Esophagus squamous epithelium (tissue), 5 donors: Measurements from ENCODE around the gene EGLN1. TPM values are rescaled to one million over a fixed set of nuclear protein-coding genes. Genes with fewer than 3 reads are reported as not detected.
"Not testable (repeated sequence)": the region's sequence is repeated elsewhere in the genome, so short reads cannot be mapped to it uniquely, and the experiment has no call there.

Experiments used
- DNase-seq: peaks from one replicate; lab custom pipeline; 2025; lab: John Stamatoyannopoulos, UW
- H3K27ac ChIP-seq, 4 donors: fragments of 200-600 bp; sonication (generic); one replicate each; pipeline ENCODE4 v1.5.1; 2016 to 2019; ENCODE audit warnings: mild to moderate bottlenecking in 1 of 4
- H3K27me3 ChIP-seq, 4 donors: fragments of 200-600 bp; sonication (generic); 1 replicate in 3 of 4; 2 replicates in 1 of 4; pipeline versions ENCODE4 v1.5.1 to v1.6.0; 2017 to 2021; ENCODE audit warnings: antibody characterized with exemption in 1 of 4
- H3K36me3 ChIP-seq, 3 donors: fragments of 200-600 bp; sonication (generic); one replicate each; pipeline ENCODE4 v1.5.1; 2016 to 2019
- H3K4me1 ChIP-seq, 3 donors: fragments of 200-600 bp; sonication (generic); one replicate each; pipeline ENCODE4 v1.5.1; 2017 to 2019
- H3K4me3 ChIP-seq, 4 donors: fragments of 200-600 bp; sonication (generic); 1 replicate in 3 of 4; 2 replicates in 1 of 4; pipeline ENCODE4 v1.5.1; 2016 to 2019; ENCODE audit warnings: mild to moderate bottlenecking in 2 of 4, moderate library complexity in 1 of 4
- H3K9me3 ChIP-seq, 3 donors: fragments of 200-600 bp; sonication (generic); one replicate each; pipeline ENCODE4 v1.5.1; 2016 to 2019
- POLR2A ChIP-seq, 4 donors: fragments of 450-650 bp; IDR thresholded peaks; one replicate each; pipeline ENCODE4 v1.6.1; 2017; ENCODE audit warnings: antibody characterized with exemption in 4 of 4, mild to moderate bottlenecking in 4 of 4, moderate library complexity in 3 of 4
- WGBS, 2 donors: methylation state at CpG; one replicate each; pipeline ENCODE4 v1.1.5; 2018; 5-methylcytosine and 5-hydroxymethylcytosine counted together
- intact Hi-C: fragments of 100-400 bp; cut with DNase I; formaldehyde crosslinking; loops from one replicate; pipeline ENCODE4 v1.15.0; 2022
- total RNA-seq, 4 donors: library from RNA; depleted of rRNA; stranded (reverse); fragments of >200 nt; gene quantifications; one replicate each; pipeline ENCODE4 v1.1.0, GENCODE V29; 2016
- TF ChIP-seq, protein P1 (sequence below), 6 experiments: fragments of 450-650 bp in 4 of 6; fragments of 200-600 bp in 2 of 6; sonication (generic) in 2 of 6; IDR thresholded peaks; one replicate each; pipeline ENCODE4 v1.5.1; 2016 to 2019; ENCODE audit warnings: antibody characterized with exemption in 6 of 6, mild to moderate bottlenecking in 4 of 6, moderate library complexity in 4 of 6
- donor health status: DM: yes; HTN: yes; CAD: no.

Gene EGLN1
- total RNA-seq, 4 donors from 2014 or later = 21.8 to 36.0 (median 28.7) TPM

DNA sequence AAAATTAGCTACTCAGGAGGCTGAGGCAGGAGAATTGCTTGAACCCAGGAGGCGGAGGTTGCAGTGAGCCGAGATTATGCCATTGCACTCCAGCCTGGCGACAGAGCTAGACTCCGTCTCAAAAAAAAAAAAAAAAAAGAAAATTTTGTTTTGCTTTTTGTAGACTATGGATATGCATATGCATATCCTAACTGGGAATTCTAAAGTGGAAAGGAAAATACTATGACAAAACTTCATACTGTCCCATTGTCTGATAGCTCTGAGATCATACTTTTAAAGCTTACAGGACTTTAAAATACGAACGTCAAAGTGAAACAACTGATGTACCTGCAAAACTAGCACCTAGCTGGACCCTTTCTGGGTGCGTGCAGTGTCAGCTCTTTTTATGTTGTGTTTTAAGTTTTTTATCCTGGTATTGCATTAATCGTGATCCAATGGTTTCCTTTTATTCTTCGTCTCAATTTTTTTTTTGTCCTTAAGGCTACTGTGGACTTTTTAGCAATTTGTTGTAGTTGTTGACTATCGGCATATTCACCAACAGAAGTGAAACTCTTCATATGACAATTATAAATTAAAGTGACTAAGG is 64.8 kb downstream of the EGLN1 start:
- no peak for TF ChIP-seq POLR2A (IDR thresholded peaks at IDR 0.05)
- TF ChIP-seq, protein P1, sequence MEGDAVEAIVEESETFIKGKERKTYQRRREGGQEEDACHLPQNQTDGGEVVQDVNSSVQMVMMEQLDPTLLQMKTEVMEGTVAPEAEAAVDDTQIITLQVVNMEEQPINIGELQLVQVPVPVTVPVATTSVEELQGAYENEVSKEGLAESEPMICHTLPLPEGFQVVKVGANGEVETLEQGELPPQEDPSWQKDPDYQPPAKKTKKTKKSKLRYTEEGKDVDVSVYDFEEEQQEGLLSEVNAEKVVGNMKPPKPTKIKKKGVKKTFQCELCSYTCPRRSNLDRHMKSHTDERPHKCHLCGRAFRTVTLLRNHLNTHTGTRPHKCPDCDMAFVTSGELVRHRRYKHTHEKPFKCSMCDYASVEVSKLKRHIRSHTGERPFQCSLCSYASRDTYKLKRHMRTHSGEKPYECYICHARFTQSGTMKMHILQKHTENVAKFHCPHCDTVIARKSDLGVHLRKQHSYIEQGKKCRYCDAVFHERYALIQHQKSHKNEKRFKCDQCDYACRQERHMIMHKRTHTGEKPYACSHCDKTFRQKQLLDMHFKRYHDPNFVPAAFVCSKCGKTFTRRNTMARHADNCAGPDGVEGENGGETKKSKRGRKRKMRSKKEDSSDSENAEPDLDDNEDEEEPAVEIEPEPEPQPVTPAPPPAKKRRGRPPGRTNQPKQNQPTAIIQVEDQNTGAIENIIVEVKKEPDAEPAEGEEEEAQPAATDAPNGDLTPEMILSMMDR (IDR thresholded peaks at IDR 0.05) = no peak
- Histone ChIP-seq H3K27ac (no peak overlapping the region), H3K4me1 (peaks cover 0 to 11% (median 0%) of the 10 kb centered on the region in 3 donors), H3K9me3 (no peaks in the 10 kb centered on the region), H3K4me3 (no peak overlapping the region), H3K36me3 (peaks cover 0 to 27% (median 5%) of the 10 kb centered on the region in 3 donors), H3K27me3 (no peaks in the 10 kb centered on the region)
- DNase-seq = no peak
- intact Hi-C loops = loop anchor here (5.0 kb wide), 1 partner anchor 250 kb away; no protein-coding TSS in a partner anchor
- WGBS, 2 donors = 62 to 83% methylated on average over 10 of the region's 10 CpGs

DNA sequence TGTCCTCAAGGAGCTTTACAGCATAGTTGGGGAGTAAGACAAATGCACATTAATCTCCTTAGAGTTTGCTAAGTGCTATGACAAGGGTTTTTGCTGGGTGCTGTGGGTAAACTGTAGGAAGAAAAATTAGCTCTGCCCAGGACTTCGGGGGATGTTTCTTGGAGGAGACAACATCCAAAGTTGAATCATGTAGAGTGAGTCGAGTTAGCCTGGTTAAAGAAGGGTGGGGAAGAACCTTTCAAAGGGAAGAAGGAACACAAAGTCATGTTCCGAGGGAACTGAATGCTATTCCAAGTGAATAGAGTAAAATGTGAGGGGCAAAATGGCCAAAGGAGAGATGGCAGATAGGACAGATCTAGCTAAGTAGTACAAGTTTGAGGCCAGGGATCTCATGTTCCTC is 66.9 kb downstream of the EGLN1 start:
- H3K27me3 ChIP-seq = no peaks in the 10 kb centered on the region
- DNase-seq = no peak
- TF ChIP-seq POLR2A (IDR thresholded peaks at IDR 0.05) = no peak
- TF ChIP-seq, protein P1 (IDR thresholded peaks at IDR 0.05) = no peak
- intact Hi-C loops = loop anchor here (5.0 kb wide), 1 partner anchor 252 kb away; no protein-coding TSS in a partner anchor
- no peak overlapping the region for H3K27ac ChIP-seq
- no peak overlapping the region for H3K4me3 ChIP-seq
- H3K36me3 ChIP-seq = peaks cover 0 to 38% (median 8%) of the 10 kb centered on the region in 3 donors
- WGBS, 2 donors = 61 to 70% methylated on average over 3 of the region's 3 CpGs
- H3K4me1 ChIP-seq = peaks cover 0 to 11% (median 0%) of the 10 kb centered on the region in 3 donors
- no peaks in the 10 kb centered on the region for H3K9me3 ChIP-seq

DNA sequence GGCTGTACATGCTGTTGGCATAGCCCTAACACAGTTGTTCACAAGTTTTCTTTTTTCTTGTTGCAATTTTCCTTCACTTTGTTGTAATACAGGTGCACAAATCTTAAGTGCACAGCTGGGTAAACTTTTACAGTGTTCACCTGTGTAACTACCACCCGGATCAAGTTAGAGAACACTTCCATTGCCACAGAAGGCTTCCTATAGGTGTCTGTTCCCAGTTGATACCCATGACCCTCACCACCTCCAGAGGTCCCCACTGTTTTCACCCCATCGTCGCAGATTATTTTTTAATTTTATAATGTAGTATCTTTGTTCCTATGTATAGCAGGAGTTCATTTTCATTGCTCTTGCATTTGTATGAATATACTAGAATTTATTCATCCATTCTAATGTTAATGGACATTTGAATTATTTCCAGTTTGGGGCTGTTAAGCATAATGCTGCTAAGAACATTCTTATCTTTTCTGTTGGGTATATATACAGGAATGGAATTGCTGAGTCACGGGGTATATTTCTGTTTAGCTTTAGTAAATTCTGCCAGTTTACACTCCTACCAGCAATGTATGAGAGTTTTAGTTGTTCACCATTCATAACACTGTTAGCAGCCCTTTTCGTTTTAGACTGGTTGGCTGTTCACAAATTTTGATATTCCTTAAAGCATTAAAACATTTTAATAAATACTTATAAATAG is 67.6 kb downstream of the EGLN1 start:
- TF ChIP-seq POLR2A (IDR thresholded peaks at IDR 0.05) = no peak
- TF ChIP-seq, protein P1 (IDR thresholded peaks at IDR 0.05) = no peak
- 77 to 82% methylated on average over 5 of the region's 5 CpGs for WGBS, 2 donors
- H3K4me3 ChIP-seq = no peak overlapping the region
- no peak overlapping the region for H3K27ac ChIP-seq
- intact Hi-C loops = loop anchor here (5.0 kb wide), 1 partner anchor 253 kb away; no protein-coding TSS in a partner anchor
- DNase-seq = no peak
- no peaks in the 10 kb centered on the region for H3K9me3 ChIP-seq
- peaks cover 0 to 11% (median 0%) of the 10 kb centered on the region in 3 donors for H3K4me1 ChIP-seq
- H3K27me3 ChIP-seq = no peaks in the 10 kb centered on the region
- H3K36me3 ChIP-seq = peaks cover 0 to 45% (median 8%) of the 10 kb centered on the region in 3 donors

DNA sequence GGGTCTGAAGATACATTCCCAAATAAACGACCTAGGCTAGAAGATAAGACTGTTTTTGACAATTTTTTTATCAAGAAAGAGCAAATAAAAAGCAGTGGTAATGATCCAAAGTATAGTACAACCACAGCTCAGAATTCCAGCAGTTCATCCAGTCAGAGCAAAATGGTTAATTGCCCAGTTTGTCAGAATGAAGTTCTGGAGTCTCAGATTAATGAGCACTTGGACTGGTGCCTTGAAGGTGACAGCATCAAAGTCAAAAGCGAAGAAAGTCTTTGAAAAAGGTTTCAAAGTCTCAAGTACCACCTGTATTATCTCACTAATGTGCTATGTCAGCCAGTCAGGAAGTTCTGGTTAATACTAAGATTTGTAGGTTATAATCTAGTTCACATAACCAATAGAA is 69.0 kb downstream of the EGLN1 start:
- intact Hi-C loops = no loop called here
- Histone ChIP-seq H3K36me3 (peaks cover 0 to 59% (median 17%) of the 10 kb centered on the region in 3 donors), H3K27ac (no peak overlapping the region), H3K4me1 (peaks cover 0 to 3% (median 0%) of the 10 kb centered on the region in 3 donors), H3K27me3 (no peaks in the 10 kb centered on the region), H3K4me3 (no peak overlapping the region), H3K9me3 (no peaks in the 10 kb centered on the region)
- WGBS, 2 donors = 68 to 69% methylated on average over 2 of the region's 2 CpGs
- TF ChIP-seq, protein P1 (IDR thresholded peaks at IDR 0.05) = no peak
- TF ChIP-seq POLR2A (IDR thresholded peaks at IDR 0.05) = no peak
- no peak for DNase-seq

- intact Hi-C loops = no loop called here
- Histone ChIP-seq H3K36me3 (peaks cover 0 to 72% (median 21%) of the 10 kb centered on the region in 3 donors), H3K9me3 (no peaks in the 10 kb centered on the region), H3K4me3 (no peak overlapping the region), H3K4me1 (no peaks in the 10 kb centered on the region), H3K27me3 (no peaks in the 10 kb centered on the region), H3K27ac (no peak overlapping the region)
- no peak for TF ChIP-seq POLR2A (IDR thresholded peaks at IDR 0.05)
- TF ChIP-seq, protein P1 (IDR thresholded peaks at IDR 0.05) = no peak
- 54 to 71% methylated on average over 2 of the region's 2 CpGs for WGBS, 2 donors
- DNase-seq = no peak
These were observed 70.3 kb downstream of the EGLN1 start for GRCh38 chr1:231351816-231352215.

DNA sequence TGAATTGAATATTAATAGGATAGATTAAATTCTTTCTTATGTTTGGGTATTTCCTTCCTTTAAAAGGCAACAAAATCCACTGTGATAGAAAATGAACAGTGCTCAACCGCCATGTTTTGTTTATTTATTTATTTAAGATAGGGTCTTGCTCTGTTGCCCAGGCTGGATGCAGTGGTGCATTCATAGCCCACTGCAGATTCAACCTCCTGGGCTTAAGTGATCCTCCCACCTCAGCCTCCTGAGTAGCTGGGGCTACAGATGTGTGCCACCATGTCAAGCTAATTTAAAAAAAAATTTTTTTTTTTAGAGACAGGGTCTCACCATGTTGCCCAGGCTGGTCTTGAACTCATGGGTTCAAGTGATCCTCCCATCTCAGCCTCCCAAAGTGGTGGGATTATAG is 73.2 kb downstream of the EGLN1 start:
- H3K4me3 ChIP-seq, intact Hi-C loops, H3K27me3 ChIP-seq, H3K4me1 ChIP-seq, H3K27ac ChIP-seq, H3K9me3 ChIP-seq, DNase-seq: not testable (repeated sequence)
- H3K36me3 ChIP-seq = peaks cover 0 to 95% (median 21%) of the 10 kb centered on the region in 3 donors
- 96 to 100% methylated on average over 1 of the region's 1 CpG for WGBS, 2 donors
